Testis (tissue), 2 donors: Measurements from ENCODE around the gene GSN.

Experiments used
- POLR2A ChIP-seq: fragments of 450-650 bp; IDR thresholded peaks from one replicate; pipeline ENCODE4 v1.6.1; 2017; ENCODE audit warnings: antibody characterized with exemption, mild to moderate bottlenecking, moderate library complexity
- TF ChIP-seq, protein P1 (sequence below), 3 experiments: fragments of 450-650 bp in 2 of 3; fragments of 200-600 bp in 1 of 3; sonication (generic) in 1 of 3; IDR thresholded peaks; one replicate each; pipeline ENCODE4 v1.5.1; 2016 to 2019; ENCODE audit warnings: antibody characterized with exemption in 3 of 3, mild to moderate bottlenecking in 2 of 3, moderate library complexity in 1 of 3

- TF ChIP-seq, protein P1, sequence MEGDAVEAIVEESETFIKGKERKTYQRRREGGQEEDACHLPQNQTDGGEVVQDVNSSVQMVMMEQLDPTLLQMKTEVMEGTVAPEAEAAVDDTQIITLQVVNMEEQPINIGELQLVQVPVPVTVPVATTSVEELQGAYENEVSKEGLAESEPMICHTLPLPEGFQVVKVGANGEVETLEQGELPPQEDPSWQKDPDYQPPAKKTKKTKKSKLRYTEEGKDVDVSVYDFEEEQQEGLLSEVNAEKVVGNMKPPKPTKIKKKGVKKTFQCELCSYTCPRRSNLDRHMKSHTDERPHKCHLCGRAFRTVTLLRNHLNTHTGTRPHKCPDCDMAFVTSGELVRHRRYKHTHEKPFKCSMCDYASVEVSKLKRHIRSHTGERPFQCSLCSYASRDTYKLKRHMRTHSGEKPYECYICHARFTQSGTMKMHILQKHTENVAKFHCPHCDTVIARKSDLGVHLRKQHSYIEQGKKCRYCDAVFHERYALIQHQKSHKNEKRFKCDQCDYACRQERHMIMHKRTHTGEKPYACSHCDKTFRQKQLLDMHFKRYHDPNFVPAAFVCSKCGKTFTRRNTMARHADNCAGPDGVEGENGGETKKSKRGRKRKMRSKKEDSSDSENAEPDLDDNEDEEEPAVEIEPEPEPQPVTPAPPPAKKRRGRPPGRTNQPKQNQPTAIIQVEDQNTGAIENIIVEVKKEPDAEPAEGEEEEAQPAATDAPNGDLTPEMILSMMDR (IDR thresholded peaks at IDR 0.05), result peak; percentile 76 to 92 (median 82)
- TF ChIP-seq POLR2A, result no peak
Observed at GRCh38 chr9:121278477-121279261, 10.7 kb downstream of the GSN start.
